ENCODE measurements around the gene HMGN2.

- TF ChIP-seq EZH2phosphoT487 (IDR thresholded peaks at IDR 0.05; ENCODE audit: borderline replicate concordance, low read length), result no peak
- TF ChIP-seq, protein P1, sequence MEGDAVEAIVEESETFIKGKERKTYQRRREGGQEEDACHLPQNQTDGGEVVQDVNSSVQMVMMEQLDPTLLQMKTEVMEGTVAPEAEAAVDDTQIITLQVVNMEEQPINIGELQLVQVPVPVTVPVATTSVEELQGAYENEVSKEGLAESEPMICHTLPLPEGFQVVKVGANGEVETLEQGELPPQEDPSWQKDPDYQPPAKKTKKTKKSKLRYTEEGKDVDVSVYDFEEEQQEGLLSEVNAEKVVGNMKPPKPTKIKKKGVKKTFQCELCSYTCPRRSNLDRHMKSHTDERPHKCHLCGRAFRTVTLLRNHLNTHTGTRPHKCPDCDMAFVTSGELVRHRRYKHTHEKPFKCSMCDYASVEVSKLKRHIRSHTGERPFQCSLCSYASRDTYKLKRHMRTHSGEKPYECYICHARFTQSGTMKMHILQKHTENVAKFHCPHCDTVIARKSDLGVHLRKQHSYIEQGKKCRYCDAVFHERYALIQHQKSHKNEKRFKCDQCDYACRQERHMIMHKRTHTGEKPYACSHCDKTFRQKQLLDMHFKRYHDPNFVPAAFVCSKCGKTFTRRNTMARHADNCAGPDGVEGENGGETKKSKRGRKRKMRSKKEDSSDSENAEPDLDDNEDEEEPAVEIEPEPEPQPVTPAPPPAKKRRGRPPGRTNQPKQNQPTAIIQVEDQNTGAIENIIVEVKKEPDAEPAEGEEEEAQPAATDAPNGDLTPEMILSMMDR (conservative IDR thresholded peaks at IDR 0.05; ENCODE audit: low read depth, low read length), result no peak
These were observed 21.0 kb downstream of the HMGN2 start for GRCh38 chr1:26493267-26493666.

Data from PC-3 (cell line).